NK-92 (cell line): ENCODE measurements around the gene PIGR.
"Not testable (repeated sequence)": the region's sequence is repeated elsewhere in the genome, so short reads cannot be mapped to it uniquely, and the experiment has no call there.

ENCODE experiments used
- DNase-seq: peaks from one replicate; lab custom pipeline; 2025; ENCODE audit not compliant: unreplicated experiment; lab: John Stamatoyannopoulos, UW

Gene PIGR

GRCh38 chr1:206935491-206936067, 10.7 kb downstream of the PIGR start:
- no peak for DNase-seq

GRCh38 chr1:206933333-206933945, 12.8 kb downstream of the PIGR start:
- peak; percentile 6 for DNase-seq

GRCh38 chr1:206932177-206932576, 14.1 kb downstream of the PIGR start:
- no peak for DNase-seq

- no peak for DNase-seq
These were observed 14.6 kb downstream of the PIGR start for GRCh38 chr1:206931709-206932108.

- no peak for DNase-seq
These were observed 16.0 kb downstream of the PIGR start for GRCh38 chr1:206930210-206930798.

GRCh38 chr1:206929524-206929923, 16.7 kb downstream of the PIGR start:
- no peak for DNase-seq

- DNase-seq, result no peak
These were observed 20.0 kb downstream of the PIGR start for GRCh38 chr1:206926286-206926685.

- DNase-seq, result no peak
These were observed 21.0 kb downstream of the PIGR start for GRCh38 chr1:206925106-206925736.

GRCh38 chr1:206924592-206925105, 21.6 kb downstream of the PIGR start:
- DNase-seq, result no peak

GRCh38 chr1:206923961-206924557, 22.2 kb downstream of the PIGR start:
- not testable (repeated sequence) for DNase-seq

GRCh38 chr1:206923009-206923960, 23.0 kb downstream of the PIGR start:
- DNase-seq, result no peak

- no peak for DNase-seq
These were observed 23.7 kb downstream of the PIGR start for GRCh38 chr1:206922524-206922923.

- DNase-seq, result no peak
These were observed 24.4 kb downstream of the PIGR start, which contains the start of gene FCMR for GRCh38 chr1:206921772-206922265. Gene FCMR (minus strand): TSS chr1:206921941. CDS start chr1:206921854, 87 bp downstream.

- DNase-seq, result no peak
These were observed 28.2 kb downstream of the PIGR start for GRCh38 chr1:206918076-206918475.

GRCh38 chr1:206916000-206916709, 30.1 kb downstream of the PIGR start:
- DNase-seq, result no peak

GRCh38 chr1:206915030-206915735, 31.1 kb downstream of the PIGR start:
- DNase-seq, result no peak

GRCh38 chr1:206913766-206914537, 32.3 kb downstream of the PIGR start:
- no peak for DNase-seq

- DNase-seq, result no peak
These were observed 33.7 kb downstream of the PIGR start for GRCh38 chr1:206912445-206913095.
